H1 (cell line): ENCODE data around the gene CD58. TPM values are rescaled to one million over a fixed set of nuclear protein-coding genes. Genes with fewer than 3 reads are reported as not detected.

Experiments
- EZH2 ChIP-seq: fragments of 200-600 bp; sonication (generic); IDR thresholded peaks from 2 replicates; pipeline ENCODE4 v1.7.1; 2012; ENCODE audit warnings: low read depth, mild to moderate bottlenecking, moderate library complexity, low read length, inconsistent platforms; ENCODE audit not compliant: severe bottlenecking
- JUN ChIP-seq: IDR thresholded peaks from 2 replicates; pipeline ENCODE4 v1.6.1; 2011; ENCODE audit warnings: low read depth, mild to moderate bottlenecking, improper control_type of control experiment, low read length
- MAX ChIP-seq: IDR thresholded peaks from 2 replicates; pipeline ENCODE4 v1.6.1; 2012; ENCODE audit warnings: inconsistent platforms
- POLR2AphosphoS5 ChIP-seq: IDR thresholded peaks from 2 replicates; pipeline ENCODE4 v1.6.1; 2011; ENCODE audit warnings: low read depth, low read length
- RBBP5 ChIP-seq: IDR thresholded peaks from 2 replicates; pipeline ENCODE4 v1.7.1; 2012; ENCODE audit warnings: low read depth, mild to moderate bottlenecking, inconsistent platforms, low read length, moderate library complexity, borderline replicate concordance
- polyA plus RNA-seq, 7 experiments: library from polyadenylated mRNA; depleted of rRNA in 3 of 7; stranded (reverse) in 5 of 7; unstranded in 2 of 7; fragments of >200 nt in 5 of 7; fragments of 200-250 nt in 2 of 7; gene quantifications; 1 replicate in 5 of 7; 2 replicates in 1 of 7; 4 replicates in 1 of 7; pipeline versions ENCODE4 v1.2.1 to v1.2.3, GENCODE V29; 2011 to 2013; ENCODE audit warnings: missing spikeins in 2 of 7, mixed read lengths in 2 of 7
- total RNA-seq: library from RNA; stranded (reverse); fragmentation: NEBNext Ultra II Directional; extraction: Animal tissue kit (Norgen Biotek cat#: 25700); gene quantifications from 2 replicates; pipeline ENCODE4 v1.2.1, GENCODE V29; 2021

Gene CD58
- total and polyA plus RNA-seq, 2 of the 8 experiments (the other 6 are each of a cell fraction or from before 2014, with no cell fraction given), result 5.3 to 5.5 TPM

DNA sequence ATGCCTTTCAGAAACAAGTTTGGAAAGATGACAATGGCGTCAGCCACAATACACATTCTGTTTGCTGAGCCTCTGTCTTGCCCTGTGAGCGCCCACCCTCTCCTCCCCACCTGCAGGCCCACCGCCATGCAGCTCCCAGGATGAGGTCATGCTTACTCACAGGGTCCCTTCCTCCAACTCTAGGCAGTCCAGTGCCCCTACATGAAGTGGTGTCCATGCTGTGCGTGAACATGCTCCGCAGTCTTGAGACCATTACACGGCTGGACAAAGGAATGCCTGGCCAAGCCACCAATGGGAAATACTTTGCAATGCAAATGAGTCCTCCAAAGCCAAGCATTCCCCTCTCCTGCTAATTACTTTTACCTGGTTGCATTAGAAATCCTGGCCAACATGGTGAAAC lies 92.2 kb downstream of the CD58 start (continued):
- no peak for TF ChIP-seq RBBP5
- no peak for TF ChIP-seq POLR2AphosphoS5
- no peak for TF ChIP-seq EZH2
- no peak for TF ChIP-seq MAX
- TF ChIP-seq JUN, result no peak
- TF ChIP-seq, all 59 proteins: peak for 0
